ENCODE measurements around the gene JUND. TPM values are rescaled to one million over a fixed set of nuclear protein-coding genes. Genes with fewer than 3 reads are reported as not detected.
A peak's percentile ranks its signal among the peaks of the same experiment; 100 is the strongest.

Gene JUND
- total RNA-seq, 1 donor from 2014 or later = 225 TPM

GRCh38 chr19:18283338-18283737, 1.9 kb upstream of the JUND start:
- ATAC-seq (ENCODE audit: low read depth) (no peak), DNase-seq (no peak)
- peak overlapping the region; percentile 38 for H3K4me3 Mint-ChIP-seq
- no peak for TF ChIP-seq CTCF (IDR thresholded peaks at IDR 0.05)
- intact Hi-C loops (cut with micrococcal nuclease) = no loop called here
- no peak overlapping the region for H3K27ac Mint-ChIP-seq
- peaks cover 47% of the 10 kb centered on the region for H3K4me1 Mint-ChIP-seq
- no peaks in the 10 kb centered on the region for H3K9me3 Mint-ChIP-seq
- H3K36me3 Mint-ChIP-seq (ENCODE audit: low read depth) = peaks cover 21% of the 10 kb centered on the region
- H3K27me3 Mint-ChIP-seq = no peaks in the 10 kb centered on the region
- ChIA-PET POLR2A (interaction anchor here (0.6 to 20.0 kb wide), 7 partner anchors 8 to 420 kb away, joined by 3 to 926 read pairs (median 6); partner anchors contain the start of genes LSM4 and MAST3), CTCF (no interaction called here)

GRCh38 chr19:18282788-18283141, 1.3 kb upstream of the JUND start:
- Mint-ChIP-seq H3K4me1 (peaks cover 50% of the 10 kb centered on the region), H3K4me3 (peak overlapping the region; percentile 83), H3K36me3 (ENCODE audit: low read depth) (peaks cover 26% of the 10 kb centered on the region), H3K27ac (peak overlapping the region; percentile 95), H3K27me3 (no peaks in the 10 kb centered on the region), H3K9me3 (no peaks in the 10 kb centered on the region)
- ChIA-PET CTCF (interaction anchor here (5.3 kb wide), 1 partner anchor 21 kb away, joined by 100 read pairs; no protein-coding TSS in a partner anchor), POLR2A (interaction anchor here (0.5 to 20.0 kb wide), 8 partner anchors 8 to 238 kb away, joined by 3 to 926 read pairs (median 26); partner anchors contain the start of genes IFI30 and LSM4)
- ATAC-seq (ENCODE audit: low read depth) = no peak
- no peak for TF ChIP-seq CTCF (IDR thresholded peaks at IDR 0.05)
- intact Hi-C loops (cut with micrococcal nuclease) = no loop called here
- no peak for DNase-seq

GRCh38 chr19:18282021-18282787, 782 bp upstream of the JUND start:
- ATAC-seq (ENCODE audit: low read depth) (no peak), DNase-seq (no peak)
- Mint-ChIP-seq H3K4me1 (peaks cover 54% of the 10 kb centered on the region), H3K36me3 (ENCODE audit: low read depth) (peaks cover 30% of the 10 kb centered on the region), H3K27ac (peak overlapping the region; percentile 95), H3K9me3 (no peaks in the 10 kb centered on the region), H3K27me3 (no peaks in the 10 kb centered on the region), H3K4me3 (peak overlapping the region; percentile 83)
- intact Hi-C loops (cut with micrococcal nuclease) = no loop called here
- POLR2A ChIA-PET = interaction anchor here (0.5 to 20.0 kb wide), 42 partner anchors 9 to 759 kb away, joined by 3 to 926 read pairs (median 6); partner anchors contain the start of genes ARRDC2, ELL, IFI30 and LSM4
- TF ChIP-seq CTCF (IDR thresholded peaks at IDR 0.05) = no peak
- CTCF ChIA-PET = interaction anchor here (3.8 to 5.3 kb wide), 8 partner anchors 7 to 107 kb away, joined by 30 to 238 read pairs (median 50); partner anchors contain the start of gene LSM4

DNA sequence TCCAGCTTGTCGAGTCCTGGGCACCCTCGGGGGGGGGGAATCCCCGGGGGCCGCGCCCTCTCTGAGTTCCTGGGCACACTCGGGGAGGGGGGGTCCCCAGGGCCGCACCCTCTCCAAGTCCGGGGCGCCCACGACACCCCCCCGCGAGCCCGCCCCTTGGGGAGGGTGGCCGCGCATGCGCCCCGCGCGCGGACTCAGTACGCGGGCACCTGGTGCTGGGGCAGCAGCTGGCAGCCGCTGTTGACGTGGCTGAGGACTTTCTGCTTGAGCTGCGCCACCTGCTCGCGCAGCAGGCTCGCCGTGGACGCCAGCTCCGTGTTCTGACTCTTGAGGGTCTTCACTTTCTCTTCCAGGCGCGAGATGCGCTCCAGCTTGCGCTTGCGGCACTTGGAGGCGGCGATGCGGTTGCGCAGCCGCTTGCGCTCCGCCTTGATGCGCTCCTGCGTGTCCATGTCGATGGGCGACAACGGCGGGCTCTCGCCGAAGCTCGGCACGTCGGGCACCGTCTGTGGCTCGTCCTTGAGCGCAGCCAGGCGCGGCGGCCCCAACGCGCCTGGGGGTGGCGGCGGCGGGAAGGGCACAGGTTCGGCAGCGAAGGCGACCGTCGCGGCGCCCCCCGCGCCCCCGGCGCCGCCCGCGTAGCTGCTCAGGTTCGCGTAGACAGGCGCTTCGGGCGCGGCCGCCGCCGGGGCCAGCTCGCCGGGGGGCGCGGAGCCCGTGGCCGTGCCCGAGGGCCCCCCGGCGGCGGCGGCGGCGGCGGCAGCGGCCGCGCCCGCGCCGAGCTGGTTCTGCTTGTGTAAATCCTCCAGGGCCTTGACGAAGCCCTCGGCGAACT, 958 bp downstream of the JUND start:
- no peak for TF ChIP-seq CTCF (IDR thresholded peaks at IDR 0.05)
- ChIA-PET POLR2A (interaction anchor here (0.6 to 20.0 kb wide), 44 partner anchors 9 to 1920 kb away, joined by 3 to 926 read pairs (median 6); partner anchors contain the start of genes CCDC124, COPE, DDX49 and IFI30), CTCF (interaction anchor here (0.6 to 5.3 kb wide), 19 partner anchors 9 to 342 kb away, joined by 3 to 238 read pairs (median 16); partner anchors contain the start of genes LSM4 and SSBP4)
- intact Hi-C loops (cut with micrococcal nuclease) = loop anchor here (1.0 to 2.0 kb wide), 5 partner anchors 10 to 242 kb away; partner anchors contain the start of genes ELL and IFI30
- peak; percentile 85 for DNase-seq
- Mint-ChIP-seq H3K36me3 (ENCODE audit: low read depth) (peaks cover 36% of the 10 kb centered on the region), H3K9me3 (no peaks in the 10 kb centered on the region), H3K4me3 (peak overlapping the region; percentile 96), H3K4me1 (peaks cover 46% of the 10 kb centered on the region), H3K27me3 (no peaks in the 10 kb centered on the region), H3K27ac (peak overlapping the region; percentile 98)
- ATAC-seq (ENCODE audit: low read depth) = peak; percentile 18

Data from activated B cell treated with CpG ODN at 0.5 μM for 24 hours (primary cell).